ENCODE measurements around the gene LRRC36.

DNA sequence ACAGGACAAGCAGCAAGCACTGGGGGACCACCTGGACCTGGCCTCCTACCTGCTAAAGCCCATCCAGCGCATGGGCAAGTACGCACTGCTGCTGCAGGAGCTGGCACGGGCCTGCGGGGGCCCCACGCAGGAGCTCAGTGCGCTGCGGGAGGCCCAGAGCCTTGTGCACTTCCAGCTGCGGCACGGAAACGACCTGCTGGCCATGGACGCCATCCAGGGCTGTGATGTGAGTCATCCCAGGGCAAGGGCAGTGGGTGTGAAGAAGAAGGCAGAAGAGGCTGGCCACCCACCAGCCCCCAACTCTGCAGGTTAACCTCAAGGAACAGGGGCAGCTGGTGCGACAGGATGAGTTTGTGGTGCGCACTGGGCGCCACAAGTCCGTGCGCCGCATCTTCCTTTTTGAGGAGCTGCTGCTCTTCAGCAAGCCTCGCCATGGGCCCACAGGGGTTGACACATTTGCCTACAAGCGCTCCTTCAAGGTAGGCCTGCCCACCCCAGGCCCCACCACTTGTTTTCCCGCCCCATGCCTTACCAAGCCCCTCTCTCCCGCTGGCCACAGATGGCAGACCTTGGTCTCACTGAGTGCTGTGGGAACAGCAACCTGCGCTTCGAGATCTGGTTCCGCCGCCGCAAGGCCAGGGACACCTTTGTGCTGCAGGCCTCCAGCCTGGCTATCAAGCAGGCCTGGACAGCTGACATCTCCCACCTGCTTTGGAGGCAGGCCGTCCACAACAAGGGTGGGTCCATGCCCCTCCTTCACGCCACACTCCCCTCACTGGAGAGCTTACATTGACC is 40.0 kb upstream of the LRRC36 start:
- TF ChIP-seq, protein P1, sequence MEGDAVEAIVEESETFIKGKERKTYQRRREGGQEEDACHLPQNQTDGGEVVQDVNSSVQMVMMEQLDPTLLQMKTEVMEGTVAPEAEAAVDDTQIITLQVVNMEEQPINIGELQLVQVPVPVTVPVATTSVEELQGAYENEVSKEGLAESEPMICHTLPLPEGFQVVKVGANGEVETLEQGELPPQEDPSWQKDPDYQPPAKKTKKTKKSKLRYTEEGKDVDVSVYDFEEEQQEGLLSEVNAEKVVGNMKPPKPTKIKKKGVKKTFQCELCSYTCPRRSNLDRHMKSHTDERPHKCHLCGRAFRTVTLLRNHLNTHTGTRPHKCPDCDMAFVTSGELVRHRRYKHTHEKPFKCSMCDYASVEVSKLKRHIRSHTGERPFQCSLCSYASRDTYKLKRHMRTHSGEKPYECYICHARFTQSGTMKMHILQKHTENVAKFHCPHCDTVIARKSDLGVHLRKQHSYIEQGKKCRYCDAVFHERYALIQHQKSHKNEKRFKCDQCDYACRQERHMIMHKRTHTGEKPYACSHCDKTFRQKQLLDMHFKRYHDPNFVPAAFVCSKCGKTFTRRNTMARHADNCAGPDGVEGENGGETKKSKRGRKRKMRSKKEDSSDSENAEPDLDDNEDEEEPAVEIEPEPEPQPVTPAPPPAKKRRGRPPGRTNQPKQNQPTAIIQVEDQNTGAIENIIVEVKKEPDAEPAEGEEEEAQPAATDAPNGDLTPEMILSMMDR (conservative IDR thresholded peaks at IDR 0.05; ENCODE audit: low read depth, low read length): no peak
- TF ChIP-seq EZH2phosphoT487 (IDR thresholded peaks at IDR 0.05; ENCODE audit: borderline replicate concordance, low read length): no peak

Data from PC-3 (cell line).